Central memory CD4-positive, alpha-beta T cell (primary cell): Measurements from ENCODE around the gene TNFAIP8.

Experiments used
- DNase-seq: peaks from one replicate; pipeline ENCODE4 v3.0.0; 2022

The TNFAIP8 gene

DNA sequence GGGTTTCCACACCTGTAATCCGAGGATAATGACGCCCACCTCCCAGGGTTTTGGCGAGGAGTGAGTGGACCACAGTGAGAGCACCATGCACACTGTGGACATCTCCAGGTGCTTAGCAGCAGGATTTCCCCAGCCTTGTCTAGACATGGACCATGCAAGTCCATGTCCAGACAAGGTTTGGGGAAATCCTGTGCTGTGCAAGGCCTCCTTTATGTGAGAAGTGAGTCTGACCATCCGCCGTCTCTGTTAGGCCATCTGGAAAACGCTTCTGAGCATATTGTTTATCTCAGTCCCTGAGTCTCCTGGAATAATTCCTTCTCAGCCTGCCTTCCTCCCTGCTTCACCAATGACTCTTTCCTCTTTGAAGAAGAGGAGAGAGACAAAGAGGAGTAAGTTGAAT lies 26.2 kb upstream of the TNFAIP8 start:
- DNase-seq: no peak

DNA sequence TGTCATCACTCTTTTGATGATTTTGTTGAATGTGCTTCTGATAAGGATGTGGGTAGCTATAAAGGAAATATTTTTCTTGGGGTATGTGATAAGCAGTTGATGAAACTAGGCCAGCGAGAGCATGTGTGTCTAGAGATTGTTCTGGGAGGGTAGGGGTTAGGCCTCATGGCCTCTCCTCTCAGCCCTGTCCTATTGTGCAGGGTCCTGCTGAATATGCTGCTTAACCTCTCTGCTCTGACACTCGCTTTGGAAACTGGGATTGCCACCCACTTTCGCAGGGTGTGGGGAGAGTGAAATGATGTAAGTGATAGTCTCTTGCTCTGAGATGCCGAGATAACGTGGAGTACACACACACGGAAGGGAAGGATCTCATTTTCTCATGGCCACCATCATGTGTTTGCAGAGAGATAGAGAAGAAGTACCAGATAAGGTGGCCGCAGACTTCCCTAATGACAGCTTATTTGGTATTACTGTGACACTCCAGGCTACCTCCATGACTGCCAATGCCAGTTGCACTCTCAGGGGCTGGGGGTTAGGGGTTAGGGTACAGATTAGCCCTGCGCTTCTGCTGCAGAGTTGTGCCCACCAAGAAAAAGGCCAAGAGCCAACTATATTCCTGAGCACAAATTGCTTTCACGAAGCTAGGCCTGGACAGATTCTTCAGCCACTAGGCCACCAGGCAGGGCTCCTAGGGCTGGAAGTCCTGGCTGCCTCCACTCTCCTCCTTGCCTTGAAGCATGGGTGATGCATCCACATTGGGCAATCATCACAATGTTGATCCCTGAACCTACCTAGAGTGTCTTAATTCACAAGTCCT lies 25.2 kb upstream of the TNFAIP8 start:
- DNase-seq: peak; percentile 79

DNA sequence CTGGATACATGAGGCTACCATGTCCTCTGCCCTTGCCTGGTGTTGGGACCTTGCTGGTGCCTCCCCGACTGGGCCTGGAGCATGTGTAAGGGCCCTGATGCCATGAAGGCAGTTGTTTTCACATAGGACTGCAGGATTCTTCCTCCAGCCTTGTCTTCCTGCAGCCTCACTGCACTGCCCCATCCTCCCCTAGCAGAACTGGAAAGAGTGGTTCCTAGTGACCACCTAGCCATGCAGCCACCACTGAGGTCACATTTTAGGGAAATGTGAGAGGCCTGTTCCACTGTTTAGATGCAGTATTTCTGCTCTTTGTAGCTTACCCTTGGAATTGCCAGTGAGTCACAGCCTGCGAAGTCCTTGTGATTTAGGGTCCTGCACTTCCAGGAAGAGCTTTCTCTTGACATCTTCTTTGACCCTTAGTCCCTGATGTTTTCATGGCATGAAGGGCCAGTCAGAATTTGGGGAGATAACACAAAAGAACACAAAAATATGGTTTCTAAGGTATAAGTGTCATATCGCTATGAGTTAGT lies 24.2 kb upstream of the TNFAIP8 start:
- no peak for DNase-seq

DNA sequence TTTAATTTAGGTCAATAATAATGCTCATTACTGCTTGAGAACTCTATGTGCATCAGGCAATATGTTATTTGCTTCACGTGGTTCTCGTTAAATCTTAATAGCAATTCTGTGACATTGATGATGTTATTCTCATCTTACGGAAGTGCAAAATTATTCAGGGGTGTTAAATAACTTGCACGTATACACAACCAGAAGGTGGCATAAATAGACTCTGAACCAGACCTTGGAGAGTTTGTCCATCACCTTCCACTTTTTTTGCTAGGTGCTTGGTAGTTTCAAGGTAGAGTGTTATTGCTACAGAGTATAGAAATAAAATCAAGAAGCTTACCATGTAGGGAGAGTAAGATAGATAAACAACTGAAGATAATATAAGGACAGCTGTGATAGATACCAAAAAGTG lies 23.6 kb upstream of the TNFAIP8 start:
- no peak for DNase-seq

DNA sequence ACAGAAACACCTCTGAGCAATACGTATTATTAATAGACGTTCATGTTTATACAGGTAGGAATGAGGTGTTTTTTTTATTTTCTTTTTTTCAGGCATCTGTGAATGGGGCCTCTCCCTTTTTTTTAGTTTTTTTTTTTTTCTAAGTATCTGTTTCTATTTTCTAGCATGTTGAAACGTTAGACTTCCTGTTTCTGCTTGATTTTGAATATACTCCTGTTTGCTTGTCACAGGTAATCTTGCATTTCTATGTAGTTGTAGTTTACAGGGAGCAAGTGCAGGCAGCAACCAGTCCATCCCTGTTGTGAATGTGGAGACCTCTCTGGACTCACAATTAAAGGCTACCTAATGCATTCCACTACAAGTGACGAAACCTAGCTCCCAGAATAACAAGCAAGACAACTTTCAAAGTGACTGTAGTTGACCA lies 22.8 kb upstream of the TNFAIP8 start:
- DNase-seq: no peak

DNA sequence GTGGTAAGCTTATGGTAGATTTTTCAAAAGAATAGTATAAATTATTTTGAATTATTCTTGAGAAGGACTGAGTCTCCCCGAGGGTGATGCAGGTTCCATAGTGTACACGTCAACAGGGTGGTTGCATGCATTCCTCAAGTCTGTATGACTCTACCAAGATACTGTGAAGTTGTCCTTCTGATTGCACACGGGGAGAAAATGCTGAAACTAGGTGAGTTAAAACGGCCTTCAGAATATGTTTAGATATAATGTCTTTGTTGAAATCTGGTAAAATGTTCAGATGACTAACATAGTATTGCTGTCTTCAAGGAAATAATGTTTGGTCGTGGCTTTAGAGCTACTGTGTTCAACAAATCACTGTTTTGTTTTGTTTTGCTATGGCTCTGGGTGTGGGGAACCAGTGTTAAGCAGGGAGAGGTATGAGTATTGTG lies 22.4 kb upstream of the TNFAIP8 start:
- DNase-seq: no peak

DNA sequence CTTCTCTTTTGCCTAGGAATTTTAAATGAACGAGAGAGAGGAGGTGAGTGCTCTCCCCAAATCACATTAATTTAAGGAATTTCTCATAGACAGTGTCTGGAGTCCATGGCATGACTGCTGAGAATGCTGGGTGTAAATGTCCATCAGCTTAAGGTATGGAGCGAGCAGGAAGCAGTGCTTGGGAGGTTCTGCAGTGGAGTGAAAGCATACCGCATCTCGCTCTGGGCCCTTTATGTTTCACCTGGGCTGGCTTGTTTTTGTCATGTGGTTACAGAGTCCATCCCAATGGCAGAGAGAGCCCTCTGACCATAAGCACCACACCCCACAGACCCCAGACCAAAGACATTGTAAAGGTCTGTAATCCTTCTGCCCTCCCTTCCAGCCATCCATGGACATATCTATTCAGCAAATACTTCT lies 20.6 kb upstream of the TNFAIP8 start:
- no peak for DNase-seq

DNA sequence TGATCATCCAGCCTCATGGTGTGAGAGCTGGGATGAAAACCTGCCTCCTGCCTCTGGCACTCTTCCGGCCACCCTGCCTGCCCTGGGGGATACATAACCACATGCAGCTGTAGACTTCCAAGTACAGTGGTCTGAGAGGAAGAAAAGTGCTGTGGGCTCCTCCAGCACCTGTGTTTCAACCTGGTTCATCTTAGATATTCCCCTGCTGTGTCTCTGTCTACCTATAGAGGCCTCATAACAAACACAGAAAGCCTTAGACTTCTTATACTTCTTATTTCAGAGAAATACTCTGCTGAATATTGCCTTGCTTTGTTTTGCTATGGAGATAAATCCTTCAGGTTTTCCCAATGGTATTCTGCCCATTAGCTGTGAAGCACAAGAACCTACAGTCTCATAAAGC lies 19.6 kb upstream of the TNFAIP8 start:
- no peak for DNase-seq

DNA sequence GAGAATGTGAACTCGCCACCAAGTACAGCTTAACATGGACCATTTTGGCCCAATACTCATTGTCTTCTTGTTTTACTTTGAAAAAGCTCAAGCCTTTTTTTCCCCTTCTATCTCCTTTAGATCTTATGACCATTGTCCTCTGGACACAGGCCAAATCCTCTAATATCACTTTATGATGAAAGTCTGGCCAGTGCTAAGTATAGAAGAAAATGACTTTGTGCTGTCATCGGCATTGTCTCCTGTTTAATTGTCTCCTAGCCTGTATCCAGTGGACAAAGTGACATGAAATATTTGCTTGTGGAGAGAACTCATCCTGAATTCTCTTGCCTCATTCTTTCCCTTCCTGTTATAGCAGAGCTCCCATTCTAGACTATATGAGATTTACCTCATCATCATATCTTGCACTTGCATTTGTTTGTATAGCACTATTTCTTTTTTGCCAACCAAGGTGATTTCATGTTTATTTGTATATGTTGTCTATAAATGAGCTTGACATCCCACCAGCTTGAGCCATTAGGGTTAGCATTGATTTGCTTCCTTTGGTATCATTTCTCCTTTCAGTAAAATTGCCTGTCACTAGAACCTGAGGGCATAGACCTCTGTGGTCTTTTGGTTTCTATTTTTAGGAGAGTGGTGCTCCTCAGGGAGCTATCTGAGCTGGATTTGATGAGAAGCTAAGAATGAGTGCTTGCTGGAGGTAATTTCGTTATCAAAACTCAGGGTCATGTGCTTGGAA lies 18.8 kb upstream of the TNFAIP8 start:
- DNase-seq: no peak

DNA sequence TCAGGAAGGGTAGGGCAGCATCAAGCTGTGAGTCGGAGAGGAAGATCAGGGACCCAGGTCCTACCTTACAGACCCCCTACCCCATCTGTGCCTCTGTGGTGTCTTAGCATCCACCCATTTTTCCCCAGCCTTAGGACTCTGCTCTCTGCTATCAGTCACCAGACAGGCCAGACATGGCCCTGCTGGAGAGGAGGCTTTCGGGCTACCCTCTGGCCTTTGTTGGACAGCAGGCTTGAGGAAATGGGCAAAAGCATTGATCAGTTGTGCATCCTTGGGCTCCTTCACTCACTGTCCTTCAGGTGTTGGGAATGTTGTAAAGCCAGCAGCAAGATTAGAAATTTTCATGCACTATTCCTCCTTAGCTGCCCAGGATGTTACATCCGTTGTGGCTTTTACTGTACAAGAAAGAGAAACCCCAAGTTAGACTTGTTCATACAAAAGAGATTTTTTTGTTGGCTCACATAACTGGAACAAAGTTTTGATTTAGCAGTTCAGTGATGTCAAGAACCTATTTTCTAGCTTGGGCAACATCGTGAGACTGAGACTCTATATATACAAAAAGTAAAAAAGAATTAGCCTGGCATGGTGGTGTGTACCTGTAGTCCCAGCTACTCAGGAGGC lies 17.4 kb upstream of the TNFAIP8 start:
- DNase-seq: no peak

DNA sequence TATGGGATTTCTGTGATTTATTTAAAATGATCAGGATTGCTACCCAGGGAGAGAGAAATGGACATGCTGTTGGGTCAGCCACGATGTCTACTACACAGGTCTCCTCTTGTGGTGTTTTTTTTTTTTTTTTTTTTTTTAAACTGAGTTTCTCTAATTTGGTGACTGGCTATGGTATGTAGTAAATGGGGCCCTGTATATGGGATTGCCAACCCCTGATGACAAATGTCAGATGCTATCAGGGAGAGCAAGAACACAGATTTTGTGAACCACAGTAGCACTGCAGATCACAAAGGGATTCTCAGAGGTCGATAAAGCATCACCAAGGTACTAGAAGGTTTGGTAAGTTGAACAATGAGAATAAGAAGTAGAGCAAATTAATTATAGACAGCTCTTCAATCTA lies 16.5 kb upstream of the TNFAIP8 start:
- DNase-seq: no peak

DNA sequence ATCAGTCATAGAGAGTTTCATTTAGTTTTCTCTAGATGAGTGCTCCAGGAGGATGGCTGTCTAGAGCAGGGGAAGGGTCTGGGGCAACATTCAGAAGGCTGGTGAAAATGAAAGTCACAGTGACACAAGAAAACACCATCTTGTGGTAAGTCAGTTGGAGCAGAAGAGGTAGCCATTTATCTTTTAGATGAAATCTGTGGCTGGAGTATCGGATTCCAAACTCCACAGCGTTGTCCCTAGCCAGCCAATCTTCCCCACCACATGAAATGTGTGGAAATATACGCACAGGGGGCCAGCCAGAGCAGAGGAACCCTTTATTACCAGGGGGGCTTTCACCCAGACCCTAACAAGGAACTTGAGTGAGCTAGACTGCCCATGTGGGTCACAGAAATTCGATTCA lies 15.9 kb upstream of the TNFAIP8 start:
- no peak for DNase-seq

DNA sequence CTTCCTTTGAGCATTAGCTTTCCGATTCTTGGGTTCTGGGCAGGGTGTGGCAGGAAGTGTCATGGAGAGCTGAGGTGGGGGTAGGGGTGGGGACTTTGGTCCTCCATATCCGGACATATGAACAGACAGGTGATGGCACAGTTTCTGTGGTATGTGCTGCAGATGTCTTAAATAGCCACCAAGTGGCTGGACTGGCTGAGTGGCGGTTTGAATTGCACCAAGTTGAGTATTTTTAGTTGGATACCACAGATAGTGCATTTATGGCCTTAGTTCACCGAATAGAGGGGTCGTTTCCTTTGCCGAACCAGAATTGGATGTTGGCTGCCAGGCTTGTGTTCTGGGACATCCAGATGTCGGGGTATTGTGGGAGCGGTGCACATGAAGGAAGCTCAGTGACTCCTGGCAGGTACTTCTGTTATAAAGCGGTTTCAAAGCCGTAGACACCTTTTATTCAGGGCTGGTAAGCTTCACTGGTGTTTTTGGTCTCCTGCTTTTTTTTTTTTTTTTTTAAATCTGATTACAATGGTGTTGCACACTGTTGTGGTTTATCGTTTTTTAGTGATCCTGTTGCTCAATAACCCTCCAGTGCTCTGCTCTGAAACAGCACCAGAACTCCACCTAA lies 15.1 kb upstream of the TNFAIP8 start:
- peak; percentile 77 for DNase-seq

DNA sequence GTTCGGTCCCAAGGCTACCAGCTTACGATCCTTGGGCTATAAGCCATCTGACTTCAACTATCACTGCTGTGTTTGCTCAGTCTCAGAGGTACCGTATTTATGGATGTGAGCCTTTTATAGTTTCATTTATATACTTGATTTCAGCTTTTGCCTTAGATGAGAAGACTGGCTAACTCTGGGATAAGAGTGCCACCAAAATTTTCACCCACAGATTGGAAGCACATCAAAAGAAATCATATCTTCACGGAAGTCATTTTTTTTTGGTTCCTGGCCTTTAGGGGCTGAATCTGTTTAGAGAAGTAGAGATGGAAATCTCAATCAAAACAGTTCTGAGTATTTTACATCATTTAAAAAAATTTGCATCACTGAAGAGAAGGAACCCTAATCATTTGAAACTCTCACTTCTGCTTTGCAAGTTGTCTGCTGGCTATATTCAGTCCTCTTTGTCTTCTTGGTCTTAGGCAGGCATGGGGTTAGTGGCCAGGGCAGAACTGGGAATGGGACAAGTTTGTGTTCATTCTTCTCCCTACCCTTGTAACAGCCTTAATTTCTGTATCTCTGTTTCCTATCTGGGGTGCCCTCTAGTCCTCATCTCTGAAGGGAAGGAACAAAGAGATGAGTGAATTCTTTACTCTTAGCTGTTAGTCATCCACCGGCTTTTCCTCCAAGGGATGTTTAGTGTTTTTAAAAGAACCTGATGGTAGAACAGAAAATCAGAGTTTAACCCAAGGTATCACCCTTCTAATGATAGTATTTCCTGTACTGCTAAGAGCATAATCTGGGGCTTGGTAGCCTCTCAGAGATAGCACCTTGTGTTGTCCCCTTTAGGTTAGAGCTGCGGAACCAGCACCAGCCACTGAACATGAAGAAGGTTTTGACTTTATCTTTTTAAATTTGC lies 14.1 kb upstream of the TNFAIP8 start:
- DNase-seq: no peak

DNA sequence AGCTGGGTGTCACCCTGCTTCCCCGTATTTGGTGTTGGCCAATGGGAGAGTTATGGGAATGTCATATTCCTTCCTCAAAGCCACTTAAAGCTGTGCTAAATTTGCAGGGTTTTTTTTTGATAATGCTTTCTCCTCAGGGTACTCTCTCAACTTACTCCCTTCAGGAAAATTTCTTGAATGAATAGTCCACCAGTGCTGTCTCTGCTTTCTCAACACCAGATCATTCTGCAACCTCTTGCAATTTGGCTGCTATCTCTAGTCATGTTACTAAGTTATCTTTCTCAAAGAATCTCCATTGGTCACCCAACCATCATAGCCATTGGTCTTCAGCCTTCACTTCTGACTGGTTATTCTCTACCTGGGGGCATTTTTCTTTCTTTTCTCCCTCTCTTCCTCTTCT lies 13.4 kb upstream of the TNFAIP8 start:
- DNase-seq: no peak

DNA sequence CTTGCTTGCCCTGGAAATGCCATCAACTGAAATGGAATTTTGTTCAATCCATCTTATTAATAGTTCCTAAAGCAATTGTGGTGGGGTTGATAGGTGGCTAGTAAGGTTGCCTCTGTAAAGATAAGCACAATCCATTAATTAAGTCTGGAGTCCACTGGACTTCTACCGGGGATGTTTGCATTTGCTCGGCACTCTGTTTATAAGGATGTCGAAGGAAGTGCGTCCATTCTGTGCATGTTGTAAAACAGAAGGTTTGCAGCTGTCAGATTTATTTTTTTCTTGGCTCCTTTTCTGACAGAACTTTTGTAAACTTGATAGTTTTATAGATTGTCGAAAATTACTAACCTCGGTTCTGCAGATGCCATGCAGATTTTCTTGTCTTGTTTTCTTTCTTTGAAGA lies 12.8 kb upstream of the TNFAIP8 start:
- no peak for DNase-seq

DNA sequence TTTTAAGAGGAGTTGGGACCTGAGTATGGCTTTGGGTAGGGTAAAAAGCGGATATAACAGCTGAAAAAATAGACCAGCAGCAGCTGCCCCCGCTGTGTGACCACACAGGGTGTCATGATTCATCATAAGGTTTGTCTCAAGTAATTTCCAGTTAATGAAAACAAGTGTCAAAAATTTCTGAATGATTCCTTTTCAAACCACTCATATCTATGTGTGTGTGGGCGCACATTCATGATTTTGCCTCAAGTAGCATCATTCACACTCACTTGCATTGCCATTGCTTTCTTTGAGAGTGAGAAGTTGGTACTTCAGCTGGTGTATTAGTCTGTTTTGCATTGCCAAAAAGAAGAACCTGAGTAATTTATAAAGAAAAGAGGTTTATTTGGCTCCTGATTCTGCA lies 12.1 kb upstream of the TNFAIP8 start:
- no peak for DNase-seq

DNA sequence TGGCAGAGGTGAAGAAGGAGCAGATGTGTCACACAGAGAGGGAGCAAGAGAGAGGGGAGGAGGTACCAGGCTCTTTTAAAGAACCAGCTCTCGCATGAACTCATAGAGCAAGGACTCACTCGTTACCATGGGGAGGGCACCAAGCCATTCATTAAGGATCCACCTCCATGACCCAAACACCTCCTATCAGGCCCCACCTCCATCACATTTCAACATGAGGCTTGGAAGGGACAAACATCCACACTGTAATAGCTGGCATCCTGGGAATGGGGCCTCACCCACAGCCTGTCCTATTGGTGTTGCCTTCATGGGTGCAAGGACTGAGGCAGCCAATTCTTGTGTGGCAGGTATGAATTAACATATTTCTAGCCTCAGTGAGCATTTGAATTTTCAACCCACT lies 11.6 kb upstream of the TNFAIP8 start:
- DNase-seq: no peak

DNA sequence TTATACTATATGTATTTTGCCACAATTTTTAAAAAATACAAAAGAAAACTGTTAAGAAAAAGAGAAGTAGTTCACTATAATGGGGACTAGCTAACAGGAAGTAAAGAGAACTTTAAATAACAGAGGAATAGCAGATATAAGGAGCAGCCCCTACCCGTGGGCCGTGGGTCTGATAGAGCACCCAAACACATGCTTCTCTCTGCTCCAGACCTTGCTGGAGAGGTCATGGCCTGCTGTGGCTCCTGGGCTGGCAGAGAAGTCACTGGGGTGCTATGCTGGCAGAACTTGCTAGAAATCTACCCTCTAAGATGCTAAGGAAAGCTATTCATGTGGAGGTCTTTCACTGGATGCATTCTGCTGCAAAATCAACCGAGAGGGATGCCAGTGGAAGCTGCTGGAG lies 10.0 kb upstream of the TNFAIP8 start:
- DNase-seq: no peak

DNA sequence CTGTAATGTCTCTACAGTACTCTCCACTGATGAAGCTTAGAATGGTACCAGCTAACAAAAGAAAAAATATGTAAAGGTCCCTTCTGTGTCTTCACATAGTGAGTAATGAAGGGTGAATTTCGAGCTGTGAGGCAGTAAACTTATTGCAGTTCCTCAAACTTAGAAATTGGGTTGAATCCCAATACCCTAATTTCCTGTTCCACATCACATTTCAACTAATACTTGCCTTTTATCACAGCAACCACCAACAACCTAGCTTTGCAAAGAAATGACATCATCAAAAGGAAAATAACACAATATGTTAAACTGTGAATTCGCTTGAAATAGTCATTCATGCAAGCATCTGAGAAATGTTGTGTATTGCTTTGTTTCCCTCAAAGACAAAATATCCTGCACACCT lies 9.4 kb upstream of the TNFAIP8 start:
- no peak for DNase-seq

DNA sequence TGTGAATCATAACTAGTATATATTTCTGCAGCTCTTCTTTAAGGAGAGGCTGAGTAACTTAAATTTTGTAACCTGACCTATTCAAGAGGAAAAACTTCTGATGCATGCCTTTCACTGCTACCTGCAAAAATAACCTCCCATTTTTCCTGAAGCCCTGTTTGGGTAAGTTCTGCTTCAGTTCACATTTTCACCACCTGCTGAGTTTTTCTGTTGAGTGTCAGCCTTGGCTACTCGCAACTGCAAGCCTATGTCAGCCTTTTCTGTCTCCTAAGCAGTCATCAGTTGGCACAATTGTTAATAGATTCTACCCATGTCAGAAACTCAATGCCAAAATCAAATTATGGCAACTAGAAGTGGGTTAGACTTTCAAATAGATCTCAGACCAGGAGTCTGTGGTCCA lies 8.2 kb upstream of the TNFAIP8 start:
- DNase-seq: no peak

DNA sequence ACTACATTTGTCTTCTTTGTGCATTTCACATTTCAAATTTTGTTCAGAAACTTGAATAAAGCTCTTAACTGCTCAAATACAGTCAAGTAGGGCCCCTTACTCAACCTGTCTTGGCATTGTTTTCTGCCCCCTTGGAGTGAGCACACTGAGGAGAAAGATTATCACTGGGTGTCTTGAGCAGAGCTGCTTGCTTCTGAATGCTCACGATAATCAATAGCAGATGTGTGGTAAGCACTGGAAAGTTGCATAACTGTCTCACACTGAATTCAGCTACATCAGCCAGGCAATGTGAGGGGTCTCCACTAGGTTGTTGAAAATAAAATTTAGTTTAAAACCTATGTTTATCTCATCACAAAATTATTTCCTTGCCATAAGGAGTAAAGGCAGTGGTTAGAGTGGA lies 7.8 kb upstream of the TNFAIP8 start:
- DNase-seq: no peak
